ENCODE data around the gene SEC24A.

Gene SEC24A

GRCh38 chr5:134609232-134609851 is 39.2 kb upstream of the SEC24A start:
- CTCF ChIA-PET, result interaction anchor here (2.0 to 2.5 kb wide), 2 partner anchors 12 to 22 kb away, joined by 6 read pairs; no protein-coding TSS in a partner anchor
- peak overlapping the region in 1 of 2 experiments; percentile 20 for H3K27ac ChIP-seq (ENCODE audit: insufficient read depth in 1 of 2, low read depth in 1 of 2, low read length in 2 of 2, poor library complexity in 1 of 2, severe bottlenecking in 2 of 2)
- H3K27me3 ChIP-seq (replicated peaks in 2 of 5; ENCODE audit: control insufficient read depth in 4 of 5, insufficient read depth in 5 of 5, low read length in 4 of 5), result no peaks in the 10 kb centered on the region
- DNase-seq, result no peak
- 50% methylated on average over 1 of the region's 3 CpGs for WGBS (ENCODE audit: insufficient coverage)
- H3K4me3 ChIP-seq (ENCODE audit: control insufficient read depth in 1 of 7, extremely low read depth in 1 of 7, insufficient read depth in 4 of 7, low read depth in 2 of 7, low read length in 6 of 7), result no peak overlapping the region
- H3K9me3 ChIP-seq (ENCODE audit: control extremely low read depth in 1 of 5, control insufficient read depth in 4 of 5, insufficient read depth in 2 of 5, low read depth in 1 of 5, low read length in 4 of 5), result no peaks in the 10 kb centered on the region
- POLR2A ChIA-PET, result no interaction called here
- peaks cover 28 to 70% (median 52%) of the 10 kb centered on the region in 4 experiments for H3K36me3 ChIP-seq (ENCODE audit: control insufficient read depth in 4 of 4, insufficient read depth in 4 of 4, low read length in 3 of 4)
- no peaks in the 10 kb centered on the region for H3K4me1 ChIP-seq (ENCODE audit: control extremely low read depth in 1 of 4, control insufficient read depth in 4 of 4, insufficient read depth in 4 of 4, low read length in 3 of 4)

GRCh38 chr5:134610725-134611124 is 37.9 kb upstream of the SEC24A start:
- POLR2A ChIA-PET, result no interaction called here
- CTCF ChIA-PET, result no interaction called here

GRCh38 chr5:134611515-134611914 is 37.1 kb upstream of the SEC24A start:
- DNase-seq, result no peak
- CTCF ChIA-PET, result no interaction called here
- WGBS (ENCODE audit: insufficient coverage), result 96% methylated on average over 2 of the region's 4 CpGs
- Histone ChIP-seq H3K27ac (ENCODE audit: insufficient read depth in 1 of 2, low read depth in 1 of 2, low read length in 2 of 2, poor library complexity in 1 of 2, severe bottlenecking in 2 of 2) (no peak overlapping the region), H3K4me1 (ENCODE audit: control extremely low read depth in 1 of 4, control insufficient read depth in 4 of 4, insufficient read depth in 4 of 4, low read length in 3 of 4) (no peaks in the 10 kb centered on the region), H3K27me3 (replicated peaks in 2 of 5; ENCODE audit: control insufficient read depth in 4 of 5, insufficient read depth in 5 of 5, low read length in 4 of 5) (no peaks in the 10 kb centered on the region), H3K4me3 (ENCODE audit: control insufficient read depth in 1 of 7, extremely low read depth in 1 of 7, insufficient read depth in 4 of 7, low read depth in 2 of 7, low read length in 6 of 7) (no peak overlapping the region), H3K36me3 (ENCODE audit: control insufficient read depth in 4 of 4, insufficient read depth in 4 of 4, low read length in 3 of 4) (peaks cover 22 to 60% (median 47%) of the 10 kb centered on the region in 4 experiments), H3K9me3 (ENCODE audit: control extremely low read depth in 1 of 5, control insufficient read depth in 4 of 5, insufficient read depth in 2 of 5, low read depth in 1 of 5, low read length in 4 of 5) (no peaks in the 10 kb centered on the region)
- POLR2A ChIA-PET, result no interaction called here

More at GRCh38 chr5:134610725-134611124, 37.9 kb upstream of the SEC24A start:
- H3K4me1 ChIP-seq (ENCODE audit: control extremely low read depth in 1 of 4, control insufficient read depth in 4 of 4, insufficient read depth in 4 of 4, low read length in 3 of 4), result no peaks in the 10 kb centered on the region
- no peak for DNase-seq
- no peak overlapping the region for H3K4me3 ChIP-seq (ENCODE audit: control insufficient read depth in 1 of 7, extremely low read depth in 1 of 7, insufficient read depth in 4 of 7, low read depth in 2 of 7, low read length in 6 of 7)
- no peaks in the 10 kb centered on the region for H3K9me3 ChIP-seq (ENCODE audit: control extremely low read depth in 1 of 5, control insufficient read depth in 4 of 5, insufficient read depth in 2 of 5, low read depth in 1 of 5, low read length in 4 of 5)
- peaks cover 30 to 66% (median 52%) of the 10 kb centered on the region in 4 experiments for H3K36me3 ChIP-seq (ENCODE audit: control insufficient read depth in 4 of 4, insufficient read depth in 4 of 4, low read length in 3 of 4)
- H3K27ac ChIP-seq (ENCODE audit: insufficient read depth in 1 of 2, low read depth in 1 of 2, low read length in 2 of 2, poor library complexity in 1 of 2, severe bottlenecking in 2 of 2), result no peak overlapping the region
- no peaks in the 10 kb centered on the region for H3K27me3 ChIP-seq (replicated peaks in 2 of 5; ENCODE audit: control insufficient read depth in 4 of 5, insufficient read depth in 5 of 5, low read length in 4 of 5)

- Histone ChIP-seq H3K4me1 (ENCODE audit: control extremely low read depth in 1 of 4, control insufficient read depth in 4 of 4, insufficient read depth in 4 of 4, low read length in 3 of 4) (no peaks in the 10 kb centered on the region), H3K27ac (ENCODE audit: insufficient read depth in 1 of 2, low read depth in 1 of 2, low read length in 2 of 2, poor library complexity in 1 of 2, severe bottlenecking in 2 of 2) (no peak overlapping the region), H3K27me3 (replicated peaks in 2 of 5; ENCODE audit: control insufficient read depth in 4 of 5, insufficient read depth in 5 of 5, low read length in 4 of 5) (no peaks in the 10 kb centered on the region), H3K9me3 (ENCODE audit: control extremely low read depth in 1 of 5, control insufficient read depth in 4 of 5, insufficient read depth in 2 of 5, low read depth in 1 of 5, low read length in 4 of 5) (no peaks in the 10 kb centered on the region), H3K4me3 (ENCODE audit: control insufficient read depth in 1 of 7, extremely low read depth in 1 of 7, insufficient read depth in 4 of 7, low read depth in 2 of 7, low read length in 6 of 7) (no peak overlapping the region), H3K36me3 (ENCODE audit: control insufficient read depth in 4 of 4, insufficient read depth in 4 of 4, low read length in 3 of 4) (peaks cover 8 to 46% (median 38%) of the 10 kb centered on the region in 4 experiments)
- ChIA-PET POLR2A (interaction anchor here (0.6 kb wide), 1 partner anchor 65 kb away, joined by 3 read pairs; no protein-coding TSS in a partner anchor), CTCF (no interaction called here)
- DNase-seq, result no peak
- WGBS (ENCODE audit: insufficient coverage), result 100% methylated on average over 2 of the region's 5 CpGs
Observed at GRCh38 chr5:134614450-134615085, 34.0 kb upstream of the SEC24A start.

- Histone ChIP-seq H3K36me3 (ENCODE audit: control insufficient read depth in 4 of 4, insufficient read depth in 4 of 4, low read length in 3 of 4) (peaks cover 12 to 39% (median 30%) of the 10 kb centered on the region in 4 experiments), H3K9me3 (ENCODE audit: control extremely low read depth in 1 of 5, control insufficient read depth in 4 of 5, insufficient read depth in 2 of 5, low read depth in 1 of 5, low read length in 4 of 5) (no peaks in the 10 kb centered on the region)
- CTCF ChIA-PET, result interaction anchor here (0.6 to 1.6 kb wide), 4 partner anchors 11 to 225 kb away, joined by 3 to 6 read pairs (median 4); partner anchors contain the start of gene C5orf24
Observed at GRCh38 chr5:134620634-134621033, 28.0 kb upstream of the SEC24A start.

GRCh38 chr5:134625559-134625958 is 23.0 kb upstream of the SEC24A start:
- Histone ChIP-seq H3K9me3 (ENCODE audit: control extremely low read depth in 1 of 5, control insufficient read depth in 4 of 5, insufficient read depth in 2 of 5, low read depth in 1 of 5, low read length in 4 of 5) (no peaks in the 10 kb centered on the region), H3K4me3 (ENCODE audit: control insufficient read depth in 1 of 7, extremely low read depth in 1 of 7, insufficient read depth in 4 of 7, low read depth in 2 of 7, low read length in 6 of 7) (no peak overlapping the region), H3K36me3 (ENCODE audit: control insufficient read depth in 4 of 4, insufficient read depth in 4 of 4, low read length in 3 of 4) (peaks cover 7 to 14% (median 11%) of the 10 kb centered on the region in 4 experiments), H3K27me3 (replicated peaks in 2 of 5; ENCODE audit: control insufficient read depth in 4 of 5, insufficient read depth in 5 of 5, low read length in 4 of 5) (no peaks in the 10 kb centered on the region), H3K4me1 (ENCODE audit: control extremely low read depth in 1 of 4, control insufficient read depth in 4 of 4, insufficient read depth in 4 of 4, low read length in 3 of 4) (peaks cover 0 to 5% (median 0%) of the 10 kb centered on the region in 4 experiments), H3K27ac (ENCODE audit: insufficient read depth in 1 of 2, low read depth in 1 of 2, low read length in 2 of 2, poor library complexity in 1 of 2, severe bottlenecking in 2 of 2) (no peak overlapping the region)
- 93% methylated on average over 1 of the region's 1 CpG for WGBS (ENCODE audit: insufficient coverage)
- POLR2A ChIA-PET, result no interaction called here
- no peak for DNase-seq
- CTCF ChIA-PET, result interaction anchor here (1.5 kb wide), 1 partner anchor 37 kb away, joined by 4 read pairs; no protein-coding TSS in a partner anchor

More at GRCh38 chr5:134620634-134621033, 28.0 kb upstream of the SEC24A start:
- Histone ChIP-seq H3K4me1 (ENCODE audit: control extremely low read depth in 1 of 4, control insufficient read depth in 4 of 4, insufficient read depth in 4 of 4, low read length in 3 of 4) (no peaks in the 10 kb centered on the region), H3K4me3 (ENCODE audit: control insufficient read depth in 1 of 7, extremely low read depth in 1 of 7, insufficient read depth in 4 of 7, low read depth in 2 of 7, low read length in 6 of 7) (no peak overlapping the region), H3K27ac (ENCODE audit: insufficient read depth in 1 of 2, low read depth in 1 of 2, low read length in 2 of 2, poor library complexity in 1 of 2, severe bottlenecking in 2 of 2) (no peak overlapping the region), H3K27me3 (replicated peaks in 2 of 5; ENCODE audit: control insufficient read depth in 4 of 5, insufficient read depth in 5 of 5, low read length in 4 of 5) (no peaks in the 10 kb centered on the region)
- no peak for DNase-seq
- 94% methylated on average over 2 of the region's 2 CpGs for WGBS (ENCODE audit: insufficient coverage)
- POLR2A ChIA-PET, result no interaction called here
